Muscle layer of duodenum (tissue), 2 donors: ENCODE results near the gene PDZD8.

Source experiments
- H3K27ac ChIP-seq: one replicate; pipeline ENCODE4 v1.7.0; 2013; ENCODE audit warnings: mild to moderate bottlenecking, low read length
- H3K27me3 ChIP-seq: one replicate; pipeline ENCODE4 v1.7.0; 2013; ENCODE audit warnings: low read depth, mild to moderate bottlenecking, control low read depth, low read length
- H3K36me3 ChIP-seq, 2 donors: one replicate each; pipeline ENCODE4 v1.7.0; 2013; ENCODE audit warnings: low read length in 2 of 2, control low read depth in 1 of 2, mild to moderate bottlenecking in 1 of 2; ENCODE audit not compliant: insufficient read depth in 2 of 2, control insufficient read depth in 1 of 2
- H3K4me1 ChIP-seq, 2 donors: one replicate each; pipeline ENCODE4 v1.7.0; 2013; ENCODE audit warnings: low read length in 2 of 2, mild to moderate bottlenecking in 2 of 2, control low read depth in 1 of 2, moderate library complexity in 1 of 2; ENCODE audit not compliant: insufficient read depth in 2 of 2, control insufficient read depth in 1 of 2
- H3K4me3 ChIP-seq, 2 donors: one replicate each; pipeline ENCODE4 v1.7.0; 2013; ENCODE audit warnings: low read length in 2 of 2, low read depth in 1 of 2, mild to moderate bottlenecking in 1 of 2
- H3K9me3 ChIP-seq, 2 donors: one replicate each; pipeline ENCODE4 v1.7.0; 2013; ENCODE audit warnings: low read length in 2 of 2, control low read depth in 1 of 2, mild to moderate bottlenecking in 1 of 2; ENCODE audit not compliant: control insufficient read depth in 1 of 2
- donor health status: healthy.

PDZD8 gene, protein sequence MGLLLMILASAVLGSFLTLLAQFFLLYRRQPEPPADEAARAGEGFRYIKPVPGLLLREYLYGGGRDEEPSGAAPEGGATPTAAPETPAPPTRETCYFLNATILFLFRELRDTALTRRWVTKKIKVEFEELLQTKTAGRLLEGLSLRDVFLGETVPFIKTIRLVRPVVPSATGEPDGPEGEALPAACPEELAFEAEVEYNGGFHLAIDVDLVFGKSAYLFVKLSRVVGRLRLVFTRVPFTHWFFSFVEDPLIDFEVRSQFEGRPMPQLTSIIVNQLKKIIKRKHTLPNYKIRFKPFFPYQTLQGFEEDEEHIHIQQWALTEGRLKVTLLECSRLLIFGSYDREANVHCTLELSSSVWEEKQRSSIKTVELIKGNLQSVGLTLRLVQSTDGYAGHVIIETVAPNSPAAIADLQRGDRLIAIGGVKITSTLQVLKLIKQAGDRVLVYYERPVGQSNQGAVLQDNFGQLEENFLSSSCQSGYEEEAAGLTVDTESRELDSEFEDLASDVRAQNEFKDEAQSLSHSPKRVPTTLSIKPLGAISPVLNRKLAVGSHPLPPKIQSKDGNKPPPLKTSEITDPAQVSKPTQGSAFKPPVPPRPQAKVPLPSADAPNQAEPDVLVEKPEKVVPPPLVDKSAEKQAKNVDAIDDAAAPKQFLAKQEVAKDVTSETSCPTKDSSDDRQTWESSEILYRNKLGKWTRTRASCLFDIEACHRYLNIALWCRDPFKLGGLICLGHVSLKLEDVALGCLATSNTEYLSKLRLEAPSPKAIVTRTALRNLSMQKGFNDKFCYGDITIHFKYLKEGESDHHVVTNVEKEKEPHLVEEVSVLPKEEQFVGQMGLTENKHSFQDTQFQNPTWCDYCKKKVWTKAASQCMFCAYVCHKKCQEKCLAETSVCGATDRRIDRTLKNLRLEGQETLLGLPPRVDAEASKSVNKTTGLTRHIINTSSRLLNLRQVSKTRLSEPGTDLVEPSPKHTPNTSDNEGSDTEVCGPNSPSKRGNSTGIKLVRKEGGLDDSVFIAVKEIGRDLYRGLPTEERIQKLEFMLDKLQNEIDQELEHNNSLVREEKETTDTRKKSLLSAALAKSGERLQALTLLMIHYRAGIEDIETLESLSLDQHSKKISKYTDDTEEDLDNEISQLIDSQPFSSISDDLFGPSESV

DNA sequence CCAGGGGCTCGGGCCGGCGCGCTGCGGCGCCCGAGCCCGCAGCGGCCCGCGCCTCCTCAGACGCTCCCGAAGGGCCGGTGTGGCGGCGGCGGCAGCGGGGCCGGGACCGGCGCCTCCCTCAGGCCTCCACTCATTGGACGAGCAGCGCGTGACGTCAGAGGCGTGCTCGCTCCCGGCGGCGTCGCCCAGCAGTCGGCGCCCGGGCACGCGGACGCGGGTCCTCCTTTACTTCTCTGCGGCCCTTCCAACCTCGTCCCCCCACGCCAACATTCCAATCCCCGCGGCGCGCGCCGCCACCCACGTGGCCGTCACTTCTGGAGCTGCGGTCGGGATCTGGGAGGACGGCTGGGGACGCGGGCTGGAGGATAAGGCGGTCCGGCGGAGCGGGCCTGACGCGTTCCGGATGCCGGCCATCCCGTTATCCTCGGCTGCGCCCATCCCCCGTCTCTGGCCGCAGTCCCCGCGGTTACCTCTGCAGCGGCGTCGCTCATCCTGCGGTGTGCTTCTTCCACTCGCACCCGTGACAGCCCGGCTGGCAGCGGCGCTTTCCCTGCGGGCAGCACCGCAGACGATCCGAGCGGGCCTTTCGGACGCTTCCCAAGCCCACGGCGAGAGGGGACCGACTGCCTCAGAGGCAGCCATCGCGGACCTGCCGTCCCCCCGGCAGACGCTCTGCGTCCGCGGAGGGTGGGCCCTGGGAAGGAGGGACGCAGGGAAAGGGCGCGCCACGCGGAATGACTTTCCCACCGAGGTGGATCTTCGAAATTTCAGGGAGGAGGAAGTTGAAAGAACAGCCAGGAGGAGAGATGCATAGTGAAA, at the start of gene PDZD8:
PDZD8 (minus strand) TSS at position 81 of the 819 bp plus-strand sequence. CDS start 213 bp downstream, outside the sequence.
- no peaks in the 10 kb centered on the region for H3K9me3 ChIP-seq
- peak within 1 kb of the TSS; percentile 92 to 93 for H3K4me3 ChIP-seq
- H3K4me1 ChIP-seq = peaks cover 0 to 9% of the 10 kb centered on the region in 2 donors
- H3K27me3 ChIP-seq = no peaks in the 10 kb centered on the region
- H3K27ac ChIP-seq = peak within 1 kb of the TSS; percentile 80
- no peaks in the 10 kb centered on the region for H3K36me3 ChIP-seq

DNA sequence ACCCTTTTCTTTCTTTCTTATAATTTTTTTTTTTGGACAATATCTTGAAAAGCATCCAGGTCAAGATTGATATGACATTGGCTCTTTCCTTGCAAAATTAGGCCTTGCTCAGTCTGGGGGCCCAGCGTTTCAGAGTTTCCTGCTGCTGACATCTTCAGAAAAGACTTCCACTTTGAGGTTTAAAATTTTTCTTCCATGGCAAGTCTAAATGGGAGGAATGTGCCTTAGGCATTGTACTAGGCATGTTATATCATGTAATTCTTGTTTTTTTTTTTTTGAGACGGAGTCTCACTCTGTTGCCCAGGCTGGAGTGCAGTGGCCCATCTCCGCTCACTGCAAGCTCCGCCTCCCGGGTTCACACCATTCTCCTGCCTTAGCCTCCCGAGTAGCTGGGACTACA, 48.9 kb upstream of the PDZD8 start:
- Histone ChIP-seq H3K36me3 (no peaks in the 10 kb centered on the region), H3K27me3 (no peaks in the 10 kb centered on the region), H3K9me3 (no peaks in the 10 kb centered on the region), H3K27ac (no peak overlapping the region), H3K4me1 (no peaks in the 10 kb centered on the region), H3K4me3 (no peak overlapping the region)

DNA sequence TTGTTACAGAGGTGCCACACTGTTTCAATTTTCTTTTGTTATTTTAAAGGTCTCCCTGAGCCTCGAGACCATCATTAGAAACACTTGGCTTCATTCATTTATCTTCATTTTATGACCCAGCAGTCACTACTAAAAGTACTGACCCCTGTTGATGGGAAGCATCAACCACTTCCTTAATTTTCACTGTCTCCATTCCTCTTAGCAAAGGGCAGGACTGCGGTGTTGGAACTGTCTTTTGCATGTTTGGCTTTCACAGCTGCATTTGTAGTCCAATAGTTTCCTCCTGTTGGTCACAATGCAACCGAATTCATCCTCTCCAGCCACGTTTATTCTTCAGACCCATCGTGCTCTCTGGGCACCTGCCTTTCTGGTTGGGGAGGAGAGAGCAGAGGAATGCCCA, 46.7 kb upstream of the PDZD8 start:
- no peak overlapping the region for H3K27ac ChIP-seq
- H3K4me3 ChIP-seq = no peak overlapping the region
- no peaks in the 10 kb centered on the region for H3K9me3 ChIP-seq
- H3K4me1 ChIP-seq = no peaks in the 10 kb centered on the region
- H3K36me3 ChIP-seq = no peaks in the 10 kb centered on the region
- no peaks in the 10 kb centered on the region for H3K27me3 ChIP-seq

DNA sequence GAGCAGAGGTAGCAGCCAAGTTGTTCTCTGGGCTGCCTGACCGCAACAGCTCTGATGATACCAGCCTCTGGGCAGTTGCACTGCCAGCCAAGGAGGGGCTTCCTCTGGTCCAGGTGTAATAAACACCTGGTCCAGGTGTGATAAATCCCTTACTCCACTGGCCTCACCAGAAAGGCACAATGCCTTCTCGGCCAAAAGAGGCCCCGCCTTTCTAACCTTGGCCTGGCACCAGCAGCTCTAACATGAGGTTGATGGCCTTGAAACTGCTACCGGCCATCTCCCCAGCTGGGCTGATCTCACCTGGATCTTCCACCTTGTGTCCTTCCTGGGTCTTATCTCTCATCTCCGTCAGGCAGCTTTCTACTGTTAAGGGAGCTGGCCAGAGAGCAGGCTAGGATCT, 45.5 kb upstream of the PDZD8 start:
- H3K9me3 ChIP-seq = no peaks in the 10 kb centered on the region
- H3K36me3 ChIP-seq = no peaks in the 10 kb centered on the region
- no peaks in the 10 kb centered on the region for H3K4me1 ChIP-seq
- H3K27ac ChIP-seq = no peak overlapping the region
- H3K27me3 ChIP-seq = no peaks in the 10 kb centered on the region
- no peak overlapping the region for H3K4me3 ChIP-seq

DNA sequence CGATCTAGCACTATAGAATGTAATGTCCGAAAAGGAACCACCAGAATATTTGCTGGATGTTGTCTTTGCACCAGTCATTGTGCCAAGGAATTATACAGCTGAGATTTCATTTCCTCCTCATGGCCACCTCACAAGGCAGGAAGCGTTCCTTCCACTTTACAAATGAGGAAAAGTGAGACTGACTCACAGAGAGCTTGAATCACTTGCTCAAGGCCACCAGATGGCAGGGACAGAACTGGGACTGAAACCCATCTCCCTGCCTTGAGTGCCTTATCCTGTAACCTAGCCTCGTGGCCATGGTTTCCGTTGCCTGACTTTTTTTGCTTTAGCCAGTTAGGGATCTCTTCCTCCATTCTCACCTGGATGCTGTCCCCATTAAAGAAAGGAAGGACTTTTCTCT, 44.7 kb upstream of the PDZD8 start:
- Histone ChIP-seq H3K4me1 (no peaks in the 10 kb centered on the region), H3K36me3 (no peaks in the 10 kb centered on the region), H3K27ac (no peak overlapping the region), H3K27me3 (no peaks in the 10 kb centered on the region), H3K4me3 (no peak overlapping the region), H3K9me3 (no peaks in the 10 kb centered on the region)

DNA sequence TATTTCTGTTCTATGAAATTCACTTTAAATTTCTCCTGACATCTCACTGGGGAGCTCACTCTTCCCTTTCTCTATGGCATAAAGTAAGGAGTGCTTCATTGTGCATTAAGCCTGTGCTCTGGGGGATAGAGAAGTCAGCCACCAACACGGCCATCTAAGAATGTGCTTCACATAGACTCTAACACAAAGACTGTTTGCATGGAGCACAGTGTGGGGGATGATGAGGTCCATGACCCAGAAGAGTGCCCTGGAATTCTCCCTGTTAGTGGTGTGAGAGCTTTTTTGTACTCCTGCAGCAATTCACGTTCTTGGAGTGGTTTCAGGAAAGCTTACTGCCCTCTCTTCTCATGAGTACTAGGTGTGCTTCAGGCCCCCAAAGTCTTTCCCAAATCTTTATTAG, 43.9 kb upstream of the PDZD8 start:
- no peaks in the 10 kb centered on the region for H3K9me3 ChIP-seq
- H3K27ac ChIP-seq = no peak overlapping the region
- no peaks in the 10 kb centered on the region for H3K36me3 ChIP-seq
- H3K4me1 ChIP-seq = no peaks in the 10 kb centered on the region
- H3K4me3 ChIP-seq = no peak overlapping the region
- H3K27me3 ChIP-seq = no peaks in the 10 kb centered on the region

DNA sequence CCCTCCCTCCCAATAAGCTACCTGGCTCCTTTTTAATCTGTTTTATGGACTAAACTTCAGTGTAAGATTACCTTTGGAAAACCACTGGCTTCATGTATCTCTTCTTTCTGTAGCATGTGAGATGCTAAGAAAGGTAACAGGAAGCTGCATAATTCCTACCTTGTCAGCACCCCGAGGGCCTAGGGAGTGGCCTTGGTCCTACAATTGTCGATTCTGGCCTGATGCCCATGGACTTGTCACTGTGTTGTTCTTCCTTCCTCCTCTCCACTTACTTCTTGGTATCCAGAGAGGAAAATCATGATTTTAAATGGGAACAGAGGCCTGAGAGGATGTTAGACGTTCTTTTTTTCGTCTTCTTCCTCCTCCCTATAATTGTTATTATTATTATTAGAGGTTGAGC, 42.9 kb upstream of the PDZD8 start:
- H3K9me3 ChIP-seq = no peaks in the 10 kb centered on the region
- no peak overlapping the region for H3K4me3 ChIP-seq
- H3K36me3 ChIP-seq = no peaks in the 10 kb centered on the region
- H3K27ac ChIP-seq = no peak overlapping the region
- no peaks in the 10 kb centered on the region for H3K4me1 ChIP-seq
- no peaks in the 10 kb centered on the region for H3K27me3 ChIP-seq

DNA sequence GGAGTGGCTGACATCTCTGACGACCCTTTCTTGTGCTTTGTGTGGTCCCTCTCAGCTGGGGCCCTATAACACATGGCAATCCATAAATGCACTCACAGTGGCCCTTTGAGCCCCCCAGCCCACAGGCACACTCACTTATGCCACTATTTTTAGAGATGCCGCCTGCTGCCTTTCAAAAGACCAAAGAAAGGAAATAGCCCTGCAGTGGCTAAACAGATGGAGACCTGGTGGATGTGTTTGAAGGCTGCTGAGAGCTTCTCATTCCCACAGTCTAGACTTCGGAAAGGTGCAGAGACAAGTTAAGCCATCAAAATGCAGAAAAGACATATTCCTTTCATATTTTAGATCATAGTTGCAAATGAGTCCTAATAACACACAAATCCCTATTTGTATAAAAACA, 42.0 kb upstream of the PDZD8 start:
- H3K36me3 ChIP-seq = no peaks in the 10 kb centered on the region
- no peak overlapping the region for H3K4me3 ChIP-seq
- no peaks in the 10 kb centered on the region for H3K27me3 ChIP-seq
- H3K4me1 ChIP-seq = no peaks in the 10 kb centered on the region
- H3K27ac ChIP-seq = no peak overlapping the region
- no peaks in the 10 kb centered on the region for H3K9me3 ChIP-seq

DNA sequence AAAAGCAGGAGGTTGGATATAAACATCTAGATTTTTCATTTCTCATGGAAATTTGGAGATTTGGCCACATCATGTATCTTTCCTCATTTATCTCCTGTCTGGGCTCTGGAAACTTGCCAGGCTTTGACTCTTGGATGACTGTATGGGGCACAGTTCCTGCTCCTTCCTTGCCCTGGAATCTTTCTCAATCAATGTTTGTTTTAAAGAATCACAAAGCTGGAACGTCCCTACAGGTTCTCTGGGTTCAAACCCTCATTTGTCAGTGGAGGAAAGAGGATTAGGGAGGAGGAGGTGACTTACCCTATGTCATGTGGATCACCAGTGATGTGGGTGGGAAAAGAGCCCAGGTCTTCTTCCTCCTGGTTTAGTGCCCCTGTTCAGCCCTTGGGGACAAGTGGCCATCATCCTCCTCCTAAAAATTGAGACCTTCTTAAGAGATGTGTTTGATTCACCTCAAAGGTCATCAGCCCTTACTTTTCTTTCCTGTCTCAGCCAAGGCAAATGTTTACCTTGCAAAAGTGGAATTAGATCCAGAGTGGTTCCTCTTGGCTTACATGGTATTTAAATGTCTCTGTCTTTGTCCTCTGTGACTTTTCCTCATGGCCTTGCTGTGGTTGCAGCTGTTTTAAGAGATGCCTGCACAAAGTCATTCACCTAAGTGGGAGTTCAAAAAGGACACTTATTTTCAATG, 38.8 kb upstream of the PDZD8 start:
- Histone ChIP-seq H3K4me3 (no peak overlapping the region), H3K4me1 (peaks cover 0 to 5% of the 10 kb centered on the region in 2 donors)

DNA sequence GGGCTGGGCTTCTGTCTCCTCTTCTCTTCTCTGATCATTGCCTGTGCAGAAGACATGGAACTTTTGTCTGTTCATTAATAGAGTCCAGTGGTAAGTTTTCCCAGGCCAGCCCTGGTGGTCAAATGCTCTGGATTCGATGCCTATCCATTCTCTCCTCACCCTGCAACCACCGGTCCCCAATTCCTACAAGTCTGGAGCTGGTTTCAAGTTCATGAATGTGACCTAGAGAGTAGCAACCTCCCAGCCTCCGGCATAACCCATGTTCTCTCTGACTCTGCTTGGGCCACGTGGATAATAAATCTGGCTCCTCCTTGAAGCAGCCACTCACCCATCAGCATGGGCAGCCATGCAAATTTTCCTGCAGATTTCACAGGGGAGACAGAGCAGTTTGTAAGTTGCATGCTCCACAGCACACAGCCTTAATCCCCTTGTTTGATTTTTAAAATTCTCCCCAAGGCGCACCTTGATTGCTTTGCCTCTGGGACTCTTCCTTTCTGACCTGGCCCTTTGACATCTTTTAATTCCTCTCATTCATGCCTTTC, 37.3 kb upstream of the PDZD8 start:
- no peaks in the 10 kb centered on the region for H3K9me3 ChIP-seq
- H3K36me3 ChIP-seq = no peaks in the 10 kb centered on the region
- H3K4me3 ChIP-seq = no peak overlapping the region
- no peaks in the 10 kb centered on the region for H3K27me3 ChIP-seq
- peaks cover 0 to 5% of the 10 kb centered on the region in 2 donors for H3K4me1 ChIP-seq
- no peak overlapping the region for H3K27ac ChIP-seq

More for the DNA sequence above, 38.8 kb upstream of the PDZD8 start:
- Histone ChIP-seq H3K36me3 (no peaks in the 10 kb centered on the region), H3K27me3 (no peaks in the 10 kb centered on the region), H3K9me3 (no peaks in the 10 kb centered on the region), H3K27ac (no peak overlapping the region)
